Stimulated activated CD4-positive, alpha-beta T cell treated with anti-CD3 and anti-CD28 coated beads, TNF-alpha, amount 100 ng/mL, for 4 hours (primary cell): ENCODE data around the gene ELFN2.
"Not testable (repeated sequence)": the region's sequence is repeated elsewhere in the genome, so short reads cannot be mapped to it uniquely, and the experiment has no call there.

ENCODE experiments used
- DNase-seq, 3 experiments: peaks; one replicate each; pipeline ENCODE4 v3.0.0-alpha.2; 2020; ENCODE audit warnings: low read depth in 3 of 3

The ELFN2 gene

GRCh38 chr22:37335806-37336199, 91.5 kb downstream of the ELFN2 start:
- no peak for DNase-seq

- no peak for DNase-seq
Observed at GRCh38 chr22:37334859-37335805, 92.1 kb downstream of the ELFN2 start.

GRCh38 chr22:37334461-37334858, 92.8 kb downstream of the ELFN2 start:
- DNase-seq, result no peak

DNA sequence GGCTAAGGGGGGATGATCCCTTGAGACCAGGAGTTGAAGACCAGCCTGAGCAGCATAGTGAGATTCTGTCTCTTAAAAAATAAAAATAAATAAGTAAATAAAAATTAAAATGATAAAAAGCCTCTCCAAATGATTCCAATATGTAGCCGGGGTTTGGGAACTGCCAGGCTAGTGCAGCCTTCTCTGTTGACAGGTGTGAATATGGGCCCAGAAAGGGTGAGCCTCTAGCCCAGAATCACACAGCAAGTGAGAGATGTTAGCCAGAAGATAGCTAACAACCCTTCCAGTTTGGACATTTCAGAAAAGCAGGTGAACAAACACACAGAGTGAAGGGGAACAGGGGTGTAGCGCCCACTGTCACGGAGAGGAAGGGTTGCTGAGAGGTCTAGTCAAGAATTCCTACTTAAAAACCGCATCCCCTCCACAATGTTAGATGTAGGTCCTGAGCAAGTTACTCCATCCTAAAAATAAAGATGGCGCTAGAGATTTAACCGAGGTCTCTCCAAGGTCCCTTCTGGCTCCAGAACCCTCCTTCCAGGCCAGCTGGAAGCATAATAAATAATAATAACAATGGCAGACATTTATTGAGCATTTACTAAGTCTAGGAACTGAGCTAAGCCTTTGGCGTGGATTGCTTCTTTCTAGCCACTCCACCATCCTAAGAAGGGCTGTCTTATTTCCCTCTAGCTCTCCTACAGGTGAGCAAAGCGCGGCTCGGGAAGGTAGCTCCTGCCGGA, 93.4 kb downstream of the ELFN2 start:
- DNase-seq, result no peak

DNA sequence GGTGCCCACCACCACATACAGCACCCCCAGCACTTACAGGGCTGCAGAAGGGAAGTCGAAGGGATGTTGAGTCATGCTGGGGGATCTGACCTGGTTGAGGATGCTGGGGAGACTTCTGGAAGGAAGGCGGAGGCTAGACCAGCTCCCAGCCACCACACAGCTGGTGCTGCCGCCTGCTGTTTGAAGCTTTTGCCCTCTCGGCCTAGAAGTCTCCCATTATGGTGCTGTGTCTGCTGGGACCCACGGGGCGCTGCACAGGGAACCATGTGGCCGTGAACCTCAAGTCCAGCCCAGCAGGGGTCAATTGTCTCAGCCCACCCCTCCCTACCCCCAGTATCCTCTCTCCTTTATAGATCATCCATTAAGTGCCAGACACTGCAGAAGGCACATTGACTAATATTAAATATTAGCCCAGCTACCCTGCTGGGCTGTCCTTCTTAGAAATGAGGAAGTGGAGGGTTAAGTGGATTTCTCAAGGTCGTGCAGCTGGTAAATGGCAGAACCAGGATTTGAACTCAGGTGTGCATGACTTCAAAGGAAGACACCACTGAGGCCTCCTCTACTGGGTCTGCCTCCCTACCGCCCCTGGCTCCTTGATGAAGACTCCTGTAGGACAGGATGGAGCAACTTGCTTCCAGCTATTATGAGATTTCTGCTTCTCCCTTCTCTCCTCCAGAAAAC, 95.3 kb downstream of the ELFN2 start:
- no peak for DNase-seq

DNA sequence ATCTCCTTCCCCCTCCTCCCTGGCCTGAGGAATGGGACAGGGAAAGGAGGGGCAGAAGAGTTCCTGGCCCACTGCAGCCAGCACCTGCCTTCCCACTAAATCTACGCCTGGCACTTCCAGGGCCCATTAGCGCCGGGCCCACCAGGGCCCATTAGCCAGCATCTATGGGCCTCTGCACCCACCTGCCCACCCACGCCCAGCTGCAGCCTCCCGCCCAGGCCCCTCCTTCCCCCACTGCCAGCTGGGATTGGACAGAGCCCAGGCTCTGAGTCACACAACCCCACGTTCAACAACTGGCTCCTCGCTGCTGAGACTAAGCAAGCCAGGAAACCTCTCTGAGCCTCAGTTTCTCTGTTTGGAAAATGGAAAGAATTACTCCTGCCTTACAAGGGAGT, 96.2 kb downstream of the ELFN2 start:
- DNase-seq, result no peak

DNA sequence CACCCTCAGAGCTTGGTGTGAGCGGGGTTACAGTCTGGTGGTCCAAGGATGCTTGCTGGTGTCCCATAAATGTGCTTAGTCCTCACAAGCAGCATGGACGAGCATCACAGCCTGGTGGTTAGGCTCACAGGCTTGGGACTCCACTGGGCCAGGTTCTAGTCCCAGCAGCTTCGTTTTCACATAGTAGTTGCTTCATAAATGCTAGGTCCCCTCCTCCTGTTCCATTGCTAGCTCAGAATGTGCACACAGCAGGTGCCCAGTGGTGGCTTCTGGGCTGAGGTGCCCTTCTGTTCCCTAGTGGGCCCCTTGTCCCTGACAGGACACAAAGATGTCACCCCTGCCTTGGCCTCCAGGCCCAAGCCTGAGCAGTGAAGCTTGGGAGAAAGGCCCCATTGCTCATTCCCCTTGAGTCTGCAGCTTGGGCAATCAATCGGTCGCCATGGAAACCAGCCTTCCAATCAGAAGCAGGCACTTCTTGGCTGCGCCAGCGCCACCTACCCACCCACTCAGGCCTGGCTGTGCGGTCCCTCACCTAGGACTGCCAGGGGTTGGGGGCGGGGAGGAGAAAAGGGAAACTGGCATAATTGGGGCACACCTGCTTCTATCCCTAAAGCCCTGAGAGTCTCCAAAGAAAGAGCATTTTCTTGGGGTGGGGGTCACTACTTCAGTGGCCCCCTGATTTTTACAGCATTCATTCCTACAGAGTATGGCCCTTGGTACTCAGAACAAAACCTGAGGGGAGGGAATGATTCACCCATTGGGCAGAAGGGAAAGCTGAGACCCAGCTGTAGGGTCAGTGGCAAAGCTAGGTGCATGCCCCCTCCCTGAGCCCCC, 96.9 kb downstream of the ELFN2 start:
- DNase-seq, result no peak

DNA sequence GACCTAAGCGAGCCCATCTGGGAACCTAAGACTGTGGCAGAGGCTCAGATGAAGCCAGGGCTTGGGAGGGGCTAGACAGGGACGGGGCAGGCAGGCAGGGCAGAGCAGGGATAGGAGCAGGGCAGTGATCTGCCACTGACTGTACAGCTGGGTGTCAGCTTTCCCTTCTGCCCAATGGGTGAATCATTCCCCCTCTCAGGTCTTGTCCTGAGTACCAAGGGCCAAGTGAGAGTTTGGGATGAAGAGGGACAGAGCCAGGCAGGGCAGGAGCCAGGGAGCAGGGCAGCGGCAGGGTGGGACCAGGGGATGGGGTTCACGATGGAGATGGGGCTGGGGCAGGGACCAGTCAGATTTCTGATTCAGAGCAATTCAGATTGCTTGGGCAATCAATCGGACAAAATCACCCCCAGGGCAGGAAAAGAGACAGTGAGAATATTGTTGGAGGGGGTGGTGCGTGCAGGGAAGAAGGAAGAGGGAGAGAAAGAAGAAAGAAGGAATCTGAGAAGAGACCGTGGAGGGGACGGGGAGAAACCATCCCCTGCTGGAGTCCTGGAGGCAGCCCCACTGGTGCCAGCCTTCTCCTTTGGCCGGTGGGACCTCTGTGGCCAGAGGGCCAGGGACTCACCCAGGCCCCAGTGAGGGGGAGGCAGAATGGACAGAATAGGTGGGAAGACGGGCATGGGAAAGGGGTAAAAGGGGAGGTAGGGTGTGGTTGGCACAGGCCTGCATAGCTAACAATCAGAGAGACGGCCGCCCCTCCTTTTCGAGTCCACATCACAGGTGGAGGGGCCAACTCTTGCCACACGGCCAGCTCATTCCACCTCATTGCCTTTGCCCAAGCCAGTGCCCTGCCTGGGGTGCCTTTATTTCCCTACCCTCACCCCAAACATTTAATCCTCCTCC, 97.8 kb downstream of the ELFN2 start:
- no peak for DNase-seq

- DNase-seq, result not testable (repeated sequence)
Observed at GRCh38 chr22:37328538-37329237, 98.6 kb downstream of the ELFN2 start.

DNA sequence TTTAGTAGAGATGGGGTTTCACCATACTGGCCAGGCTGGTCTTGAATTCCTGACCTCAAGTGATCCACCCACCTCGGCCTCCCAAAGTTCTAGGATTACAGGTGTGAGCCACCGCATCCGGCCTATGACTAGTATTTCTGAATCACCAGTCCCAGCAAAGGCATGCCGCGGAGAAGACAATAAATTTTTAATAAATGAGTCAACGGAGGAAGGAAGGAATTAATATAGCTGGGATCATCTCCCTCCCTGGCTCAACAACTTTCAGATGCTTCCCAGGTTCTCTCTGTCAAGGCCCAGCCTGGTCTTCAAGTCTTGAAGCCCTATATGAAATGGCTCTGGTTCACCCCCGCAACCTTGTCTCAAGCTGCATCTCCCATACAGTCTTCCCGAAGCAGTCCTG, 99.3 kb downstream of the ELFN2 start:
- DNase-seq, result no peak

DNA sequence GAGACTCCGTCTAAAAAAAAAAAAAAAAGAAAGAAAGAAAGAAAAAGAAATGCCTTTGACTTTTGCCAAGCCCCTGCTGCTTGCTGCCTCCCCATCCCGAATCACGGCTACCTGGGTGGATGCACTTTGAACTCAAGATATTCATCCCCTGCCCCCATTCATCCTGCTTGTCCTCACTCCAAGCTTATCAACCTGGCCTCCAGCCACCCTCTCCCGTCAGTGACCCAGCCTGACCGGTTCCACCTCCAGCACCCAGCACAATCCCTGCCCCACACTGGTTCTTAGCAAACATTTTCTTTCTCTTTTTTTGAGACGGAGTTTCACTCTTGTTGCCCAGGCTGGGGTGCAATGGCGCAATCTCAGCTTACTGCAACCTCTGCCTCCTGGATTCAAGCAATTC, 100.6 kb downstream of the ELFN2 start:
- no peak for DNase-seq

DNA sequence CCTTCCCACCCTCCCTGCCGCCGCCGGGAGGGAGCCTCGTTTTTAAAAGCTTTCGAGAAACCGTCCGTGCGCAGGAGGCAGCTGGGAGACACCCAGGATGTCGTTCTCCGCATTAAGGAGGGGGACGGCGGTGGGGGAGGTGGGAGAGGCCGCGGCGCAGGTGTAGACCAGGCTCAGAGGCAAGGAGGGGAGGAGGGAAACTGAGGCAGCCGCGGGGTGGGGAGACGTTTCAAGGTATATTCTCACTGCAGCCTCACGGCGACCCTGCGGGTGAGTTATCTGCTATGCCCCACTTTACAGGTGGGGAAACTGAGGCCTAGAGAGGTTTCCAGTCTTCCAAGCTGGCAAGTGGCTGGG, 102.3 kb downstream of the ELFN2 start:
- DNase-seq, result no peak

DNA sequence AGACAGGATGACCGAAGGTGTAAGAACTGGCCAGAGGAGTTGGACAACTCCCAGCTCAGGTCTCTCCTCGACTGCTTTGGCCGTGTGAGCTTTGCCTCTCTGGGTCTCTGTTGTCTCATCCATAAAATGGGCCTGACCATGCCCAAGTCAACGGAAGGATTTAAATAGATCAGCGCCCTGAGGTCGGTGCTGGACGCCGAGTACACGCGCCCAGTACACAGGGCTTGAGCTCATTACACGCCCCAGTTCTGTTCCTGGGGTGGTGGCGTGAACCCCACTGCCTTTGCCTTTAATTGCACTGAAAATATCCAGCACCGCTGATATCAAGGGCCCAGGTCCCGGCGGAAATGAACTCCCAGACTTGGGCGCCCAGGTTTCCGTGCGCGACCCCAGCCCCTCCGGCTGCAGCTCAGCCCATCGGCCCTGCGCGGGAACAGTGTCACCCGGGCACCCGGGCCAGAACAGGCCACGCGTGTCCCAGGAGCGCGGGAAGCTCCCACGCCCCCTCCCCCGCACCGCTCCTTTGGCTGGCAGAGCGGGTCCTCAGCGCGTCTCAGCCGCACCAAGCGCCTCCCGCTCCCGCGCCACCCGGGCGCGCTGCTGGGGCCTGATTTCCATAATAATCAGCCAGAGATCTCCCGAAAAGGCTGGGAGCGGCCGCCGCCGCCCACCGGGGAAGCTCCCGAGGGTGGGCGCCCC, 102.8 kb downstream of the ELFN2 start:
- DNase-seq, result no peak

DNA sequence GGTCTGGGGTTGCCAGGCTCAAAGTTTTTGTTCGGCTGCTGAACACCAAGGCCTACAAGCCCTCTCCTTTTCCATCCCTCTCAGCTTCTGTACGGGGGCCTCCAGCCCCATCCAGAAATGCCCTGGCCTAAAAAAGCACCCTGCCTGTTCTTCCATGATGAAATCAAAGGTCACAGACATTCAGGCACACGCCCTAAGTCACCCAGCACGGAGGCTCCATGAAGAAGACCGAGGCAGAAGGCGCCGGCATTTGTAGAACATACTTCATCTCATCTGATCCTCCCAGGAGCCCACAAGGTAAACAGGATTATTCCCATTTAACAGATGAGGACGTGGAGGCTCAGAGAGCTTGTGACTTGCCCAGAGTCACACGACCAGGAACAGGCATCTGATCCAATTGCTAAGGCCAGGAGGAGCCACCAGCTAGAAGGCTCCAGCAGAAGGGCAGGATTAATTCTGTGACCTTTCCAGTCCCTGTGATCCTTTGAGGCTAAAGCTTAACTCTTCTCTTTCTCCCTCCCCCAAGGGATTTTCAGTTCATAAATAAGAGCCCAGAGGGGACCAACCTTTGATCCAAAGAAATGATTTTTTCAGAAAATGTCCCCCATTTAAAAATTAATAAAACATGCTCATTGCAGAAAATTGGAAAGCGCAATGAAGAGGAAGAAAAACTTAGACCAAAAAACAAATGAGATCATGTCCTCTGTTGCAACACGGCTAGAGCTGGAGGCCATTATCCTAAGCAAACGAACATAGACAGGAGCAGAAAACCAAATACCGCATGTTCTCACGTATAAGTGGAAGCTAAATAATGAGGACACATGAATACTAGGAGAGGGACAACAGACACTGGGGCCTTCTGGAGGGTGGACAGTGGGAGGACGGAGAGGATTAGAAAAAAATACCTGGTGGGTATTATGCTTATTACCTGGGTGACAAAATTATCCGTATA, 106.3 kb downstream of the ELFN2 start:
- no peak for DNase-seq

GRCh38 chr22:37319469-37319868, 107.8 kb downstream of the ELFN2 start:
- no peak for DNase-seq

- DNase-seq, result no peak
Observed at GRCh38 chr22:37318364-37319109, 108.7 kb downstream of the ELFN2 start.
